ENCODE measurements around the gene ACTL9. TPM values are rescaled to one million over a fixed set of nuclear protein-coding genes. Genes with fewer than 3 reads are reported as not detected.

ACTL9 gene
- total RNA-seq, 4 donors from 2014 or later: not detected

DNA sequence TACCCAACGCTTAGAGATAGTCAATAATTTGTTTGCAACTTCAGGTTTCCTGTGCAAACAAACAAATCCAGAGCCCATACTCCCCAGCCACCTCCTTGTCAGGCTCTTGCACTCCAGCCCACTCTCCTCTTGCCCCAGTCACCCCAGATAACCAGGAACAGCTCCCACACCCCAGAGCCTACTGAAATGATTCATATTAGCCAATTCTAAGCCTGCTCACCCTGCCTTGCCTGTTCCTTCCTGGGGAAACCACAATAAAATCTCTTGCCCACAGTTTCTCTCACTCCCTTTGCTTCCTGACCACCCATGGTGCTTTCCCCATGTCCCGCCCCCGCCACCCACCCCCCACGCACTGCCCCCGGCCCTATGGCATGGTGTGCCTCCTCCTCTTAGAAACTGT, 3.8 kb upstream of the ACTL9 start:
- no peaks in the 10 kb centered on the region for H3K36me3 ChIP-seq
- no peaks in the 10 kb centered on the region for H3K4me1 ChIP-seq
- no peak for DNase-seq (ENCODE audit: extremely low spot score)
- TF ChIP-seq POLR2AphosphoS5 (IDR thresholded peaks at IDR 0.05) (no peak), POLR2A (IDR thresholded peaks at IDR 0.05; ENCODE audit: low read depth) (no peak), EP300 (IDR thresholded peaks at IDR 0.05) (no peak)
- TF ChIP-seq, protein P1, sequence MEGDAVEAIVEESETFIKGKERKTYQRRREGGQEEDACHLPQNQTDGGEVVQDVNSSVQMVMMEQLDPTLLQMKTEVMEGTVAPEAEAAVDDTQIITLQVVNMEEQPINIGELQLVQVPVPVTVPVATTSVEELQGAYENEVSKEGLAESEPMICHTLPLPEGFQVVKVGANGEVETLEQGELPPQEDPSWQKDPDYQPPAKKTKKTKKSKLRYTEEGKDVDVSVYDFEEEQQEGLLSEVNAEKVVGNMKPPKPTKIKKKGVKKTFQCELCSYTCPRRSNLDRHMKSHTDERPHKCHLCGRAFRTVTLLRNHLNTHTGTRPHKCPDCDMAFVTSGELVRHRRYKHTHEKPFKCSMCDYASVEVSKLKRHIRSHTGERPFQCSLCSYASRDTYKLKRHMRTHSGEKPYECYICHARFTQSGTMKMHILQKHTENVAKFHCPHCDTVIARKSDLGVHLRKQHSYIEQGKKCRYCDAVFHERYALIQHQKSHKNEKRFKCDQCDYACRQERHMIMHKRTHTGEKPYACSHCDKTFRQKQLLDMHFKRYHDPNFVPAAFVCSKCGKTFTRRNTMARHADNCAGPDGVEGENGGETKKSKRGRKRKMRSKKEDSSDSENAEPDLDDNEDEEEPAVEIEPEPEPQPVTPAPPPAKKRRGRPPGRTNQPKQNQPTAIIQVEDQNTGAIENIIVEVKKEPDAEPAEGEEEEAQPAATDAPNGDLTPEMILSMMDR (IDR thresholded peaks at IDR 0.05): no peak
- WGBS: 36% methylated on average over 5 of the region's 5 CpGs
- no peaks in the 10 kb centered on the region for H3K9me3 ChIP-seq
- peaks cover 0 to 55% (median 0%) of the 10 kb centered on the region in 4 donors for H3K27me3 ChIP-seq
- no peak overlapping the region for H3K4me3 ChIP-seq
- intact Hi-C loops (cut with DNase I): no loop called here
- no peak overlapping the region for H3K27ac ChIP-seq (replicated peaks in 1 of 4)

DNA sequence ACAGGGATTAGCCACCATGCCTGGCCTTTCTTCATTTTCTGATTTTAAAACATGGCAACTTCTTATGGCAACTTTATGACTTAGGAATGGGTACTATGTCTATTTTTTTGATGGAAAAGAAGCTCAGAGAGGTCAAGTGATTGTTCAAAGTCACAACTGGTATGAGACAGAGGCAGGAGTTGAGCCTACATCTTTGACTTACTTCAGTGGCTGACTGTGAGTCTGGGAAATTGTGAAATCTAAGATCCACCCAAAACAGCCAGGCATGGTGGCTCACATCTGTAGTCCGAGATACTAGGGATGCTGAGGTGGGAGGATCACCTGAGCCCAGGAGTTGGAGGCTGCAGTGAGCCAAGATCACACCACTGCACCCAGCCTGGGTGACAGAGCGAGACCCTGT, 2.4 kb upstream of the ACTL9 start:
- intact Hi-C loops (cut with DNase I): no loop called here
- H3K36me3 ChIP-seq: no peaks in the 10 kb centered on the region
- peaks cover 0 to 69% (median 2%) of the 10 kb centered on the region in 4 donors for H3K27me3 ChIP-seq
- no peak for TF ChIP-seq POLR2AphosphoS5 (IDR thresholded peaks at IDR 0.05)
- TF ChIP-seq, protein P1 (IDR thresholded peaks at IDR 0.05): no peak
- TF ChIP-seq POLR2A (IDR thresholded peaks at IDR 0.05; ENCODE audit: low read depth): no peak
- TF ChIP-seq EP300 (IDR thresholded peaks at IDR 0.05): no peak
- no peak overlapping the region for H3K4me3 ChIP-seq
- H3K27ac ChIP-seq (replicated peaks in 1 of 4): no peak overlapping the region
- H3K9me3 ChIP-seq: no peaks in the 10 kb centered on the region
- DNase-seq (ENCODE audit: extremely low spot score): no peak
- H3K4me1 ChIP-seq: no peaks in the 10 kb centered on the region
- WGBS: 92% methylated on average over 2 of the region's 2 CpGs

- no peak for DNase-seq (ENCODE audit: extremely low spot score)
- H3K36me3 ChIP-seq: no peaks in the 10 kb centered on the region
- intact Hi-C loops (cut with DNase I): no loop called here
- peaks cover 0 to 79% (median 2%) of the 10 kb centered on the region in 4 donors for H3K27me3 ChIP-seq
- no peak overlapping the region for H3K27ac ChIP-seq (replicated peaks in 1 of 4)
- TF ChIP-seq POLR2A (IDR thresholded peaks at IDR 0.05; ENCODE audit: low read depth) (no peak), EP300 (IDR thresholded peaks at IDR 0.05) (no peak), POLR2AphosphoS5 (IDR thresholded peaks at IDR 0.05) (no peak)
- TF ChIP-seq, protein P1 (IDR thresholded peaks at IDR 0.05): no peak
- H3K9me3 ChIP-seq: no peaks in the 10 kb centered on the region
- no peak overlapping the region for H3K4me3 ChIP-seq
- H3K4me1 ChIP-seq: no peaks in the 10 kb centered on the region
Observed at GRCh38 chr19:8699908-8700307, 1.3 kb upstream of the ACTL9 start.

- no peak overlapping the region for H3K27ac ChIP-seq (replicated peaks in 1 of 4)
- H3K36me3 ChIP-seq: no peaks in the 10 kb centered on the region
- H3K4me3 ChIP-seq: no peak overlapping the region
- 100% methylated on average over 1 of the region's 60 CpGs for WGBS
- TF ChIP-seq POLR2AphosphoS5 (IDR thresholded peaks at IDR 0.05): no peak
- TF ChIP-seq, protein P1 (IDR thresholded peaks at IDR 0.05): no peak
- no peak for TF ChIP-seq EP300 (IDR thresholded peaks at IDR 0.05)
- TF ChIP-seq POLR2A (IDR thresholded peaks at IDR 0.05; ENCODE audit: low read depth): no peak
- peaks cover 0 to 94% (median 2%) of the 10 kb centered on the region in 4 donors for H3K27me3 ChIP-seq
- H3K9me3 ChIP-seq: no peaks in the 10 kb centered on the region
- DNase-seq (ENCODE audit: extremely low spot score): no peak
- H3K4me1 ChIP-seq: no peaks in the 10 kb centered on the region
- intact Hi-C loops (cut with DNase I): no loop called here
Observed at GRCh38 chr19:8697671-8698432, 743 bp downstream of the ACTL9 start.
